Panc1 (cell line): ENCODE data around the gene COL9A2. TPM values are rescaled to one million over a fixed set of nuclear protein-coding genes. Genes with fewer than 3 reads are reported as not detected.

Source experiments
- ATAC-seq: fragments of 200-7000 bp; cut with Tn5 transposase; 2 replicates; pipeline ENCODE4 v1.9.1; 2020; ENCODE audit warnings: mild to moderate bottlenecking, moderate library complexity
- BruUV-seq: library from RNA; stranded (reverse); fragments of 400-500 nt; replicated peaks from 2 replicates; lab custom pipeline; 2021; lab: Mats Ljungman, UMichigan
- CTCF ChIA-PET: fragments of 300-600 bp; sonication (Branson Sonifier 250); formaldehyde crosslinking; loops from one replicate; lab custom pipeline; 2022; ENCODE audit warnings: antibody characterized with exemption; lab: Charles Lee
- POLR2A ChIA-PET: fragments of 300-600 bp; sonication (Branson Sonifier 250); formaldehyde crosslinking; loops from one replicate; lab custom pipeline; 2022; ENCODE audit warnings: antibody characterized with exemption; lab: Charles Lee
- DNase-seq: peaks from one replicate; pipeline ENCODE4 v3.0.0-alpha.2; 2010; ENCODE audit warnings: low read depth, low spot score
- H3K27ac ChIP-seq: 2 replicates; pipeline ENCODE4 v1.5.1; 2011; ENCODE audit warnings: mild to moderate bottlenecking, low read length, inconsistent platforms
- H3K27me3 ChIP-seq: fragments of 200-500 bp; sonication (Bioruptor generic); 2 replicates; pipeline ENCODE4 v1.6.0; 2014; ENCODE audit warnings: low read length, inconsistent platforms; ENCODE audit not compliant: control insufficient read depth, insufficient read depth
- H3K36me3 ChIP-seq: fragments of 200-500 bp; sonication (Bioruptor generic); 2 replicates; pipeline ENCODE4 v1.5.1; 2014; ENCODE audit warnings: inconsistent platforms, mild to moderate bottlenecking, low read length, moderate library complexity; ENCODE audit not compliant: control insufficient read depth, insufficient read depth
- H3K4me1 ChIP-seq: 2 replicates; pipeline ENCODE4 v1.5.1; 2011; ENCODE audit warnings: inconsistent platforms, mild to moderate bottlenecking, low read length, moderate library complexity; ENCODE audit not compliant: control insufficient read depth, insufficient read depth
- H3K4me3 ChIP-seq, 2 experiments: 2 replicates each; pipeline ENCODE4 v1.5.1; 2011 to 2012; ENCODE audit warnings: low read depth in 2 of 2, low read length in 2 of 2, mild to moderate bottlenecking in 2 of 2, inconsistent platforms in 1 of 2, moderate library complexity in 1 of 2
- H3K9me3 ChIP-seq: fragments of 200-500 bp; sonication (Bioruptor generic); 2 replicates; pipeline ENCODE4 v1.5.1; 2014; ENCODE audit warnings: low read depth, mild to moderate bottlenecking, inconsistent platforms, low read length, moderate library complexity; ENCODE audit not compliant: control insufficient read depth, insufficient read depth
- CTCF ChIP-seq: fragments of 450-650 bp; IDR thresholded peaks from 2 replicates; pipeline ENCODE4 v1.5.1; 2017; ENCODE audit warnings: mild to moderate bottlenecking
- POLR2AphosphoS5 ChIP-seq: IDR thresholded peaks from 2 replicates; pipeline ENCODE4 v1.6.1; 2012; ENCODE audit warnings: mild to moderate bottlenecking, low read depth, low read length, moderate library complexity
- REST ChIP-seq, 2 experiments: IDR thresholded peaks; 2 replicates each; pipeline ENCODE4 v1.6.1; 2011 to 2012; ENCODE audit warnings: low read depth in 2 of 2, control low read depth in 1 of 2, low read length in 1 of 2, mild to moderate bottlenecking in 1 of 2, moderate library complexity in 1 of 2; ENCODE audit not compliant: insufficient read depth in 1 of 2
- SIN3A ChIP-seq: IDR thresholded peaks from 2 replicates; pipeline ENCODE4 v1.6.1; 2012; ENCODE audit warnings: low read depth, mild to moderate bottlenecking, low read length, moderate library complexity, borderline replicate concordance; ENCODE audit not compliant: insufficient read depth
- TCF7L2 ChIP-seq: IDR thresholded peaks from 2 replicates; pipeline ENCODE4 v1.6.1; 2011; ENCODE audit warnings: mild to moderate bottlenecking, low read depth, low read length, inconsistent platforms
- in situ Hi-C: cut with HindIII; loops from 2 replicates; pipeline ENCODE4 v1.10.0; 2016; ENCODE audit warnings: low sequenced_read_pairs, low pct_unique_long_range_greater_than_20kb
- intact Hi-C: fragments of 100-400 bp; cut with micrococcal nuclease; formaldehyde crosslinking; loops from one replicate; pipeline ENCODE4 v1.10.0; 2022; ENCODE audit not compliant: unreplicated experiment
- total RNA-seq: library from RNA; stranded (reverse); gene quantifications from one replicate; pipeline ENCODE4 v1.2.1, GENCODE V29; 2021; ENCODE audit not compliant: unreplicated experiment

The COL9A2 gene
- total RNA-seq, 1 experiment from 2014 or later: 2.9 TPM

GRCh38 chr1:40272653-40273213, 44.4 kb downstream of the COL9A2 start:
- Histone ChIP-seq H3K27ac (no peak overlapping the region), H3K4me1 (no peaks in the 10 kb centered on the region), H3K27me3 (no peaks in the 10 kb centered on the region), H3K9me3 (no peaks in the 10 kb centered on the region), H3K36me3 (peaks cover 13% of the 10 kb centered on the region), H3K4me3 (no peak overlapping the region)
- BruUV-seq: no TSS peak
- TF ChIP-seq CTCF (no peak), REST (IDR thresholded peaks at IDR 0.05; ENCODE audit: insufficient read depth in 1 of 2, low read depth in 2 of 2, low read length in 1 of 2) (no peak), POLR2AphosphoS5 (no peak), TCF7L2 (no peak), SIN3A (no peak)
- in situ Hi-C loops (no loop called here), intact Hi-C loops (no loop called here)
- DNase-seq (no peak), ATAC-seq (no peak)
- POLR2A ChIA-PET: interaction anchor here (0.6 kb wide), 1 partner anchor 11 kb away, joined by 4 read pairs; no protein-coding TSS in a partner anchor
- CTCF ChIA-PET: no interaction called here

- H3K27me3 ChIP-seq: no peaks in the 10 kb centered on the region
- TF ChIP-seq SIN3A (no peak), POLR2AphosphoS5 (no peak), CTCF (no peak), REST (IDR thresholded peaks at IDR 0.05; ENCODE audit: insufficient read depth in 1 of 2, low read depth in 2 of 2, low read length in 1 of 2) (no peak), TCF7L2 (no peak)
- ATAC-seq: no peak
- H3K36me3 ChIP-seq: peaks cover 15% of the 10 kb centered on the region
- POLR2A ChIA-PET: no interaction called here
- no peaks in the 10 kb centered on the region for H3K4me1 ChIP-seq
- CTCF ChIA-PET: no interaction called here
- in situ Hi-C loops: no loop called here
- BruUV-seq: no TSS peak
- no peak for DNase-seq
- H3K27ac ChIP-seq: no peak overlapping the region
- H3K9me3 ChIP-seq: no peaks in the 10 kb centered on the region
- no peak overlapping the region for H3K4me3 ChIP-seq
- intact Hi-C loops: no loop called here
Observed at GRCh38 chr1:40270152-40270834, 46.8 kb downstream of the COL9A2 start.
